Hippocampal formation (tissue), 2 donors: ENCODE data around the gene NOTCH1.

Experiments
- DNase-seq, 2 donors: peaks; one replicate each; lab custom pipeline; 2025; lab: John Stamatoyannopoulos, UW

NOTCH1 gene

DNA sequence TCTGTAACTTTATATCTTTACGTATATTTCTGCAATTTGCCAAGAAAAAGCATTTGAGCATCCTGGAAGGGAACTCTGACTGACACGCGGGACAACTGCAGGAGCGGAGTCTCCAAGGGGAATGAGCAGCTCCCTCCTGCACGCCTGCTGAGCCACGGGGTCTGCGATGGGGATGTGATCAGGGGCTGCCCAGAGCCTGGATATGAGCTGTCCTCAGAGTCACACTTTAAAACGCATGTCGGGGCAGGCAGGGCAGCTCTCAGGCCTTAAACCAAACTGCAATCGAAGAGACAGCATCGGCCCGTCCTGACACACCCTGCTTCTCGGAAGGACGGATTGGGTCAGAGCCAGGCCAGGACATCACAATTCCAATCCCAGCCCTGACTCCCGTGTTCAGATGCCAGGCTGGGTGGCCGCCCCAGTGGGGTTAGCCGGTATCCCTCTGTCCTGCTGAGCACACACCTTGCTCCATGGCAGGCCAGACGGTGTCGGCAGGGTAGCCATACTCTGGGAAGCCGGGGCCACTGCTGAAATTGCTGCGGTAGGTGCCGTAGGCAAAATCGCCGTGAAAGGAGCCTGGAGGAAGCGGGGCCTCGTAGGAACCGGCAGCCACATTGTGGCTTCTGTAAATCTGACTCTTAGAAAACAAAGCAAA is 80.2 kb downstream of the NOTCH1 start:
- no peak for DNase-seq

DNA sequence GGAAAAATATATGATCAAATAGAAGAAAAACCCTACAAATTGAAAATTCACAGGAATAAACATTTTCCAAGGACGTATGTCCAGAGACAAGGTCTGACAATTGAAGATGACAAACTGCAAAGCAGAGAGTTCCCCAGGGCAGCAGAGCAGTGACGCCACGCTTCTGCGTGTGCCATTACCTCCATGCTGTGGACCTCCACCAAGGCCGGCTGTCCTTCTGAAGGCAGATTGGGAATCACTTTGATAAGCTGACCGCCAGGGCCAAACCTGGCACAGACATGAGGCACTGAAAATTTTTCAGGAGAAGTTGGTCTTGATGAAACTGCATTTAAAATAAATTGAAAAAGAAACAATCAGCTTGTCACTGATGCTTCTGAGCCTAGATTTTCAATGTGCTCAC is 81.6 kb downstream of the NOTCH1 start:
- DNase-seq: no peak

DNA sequence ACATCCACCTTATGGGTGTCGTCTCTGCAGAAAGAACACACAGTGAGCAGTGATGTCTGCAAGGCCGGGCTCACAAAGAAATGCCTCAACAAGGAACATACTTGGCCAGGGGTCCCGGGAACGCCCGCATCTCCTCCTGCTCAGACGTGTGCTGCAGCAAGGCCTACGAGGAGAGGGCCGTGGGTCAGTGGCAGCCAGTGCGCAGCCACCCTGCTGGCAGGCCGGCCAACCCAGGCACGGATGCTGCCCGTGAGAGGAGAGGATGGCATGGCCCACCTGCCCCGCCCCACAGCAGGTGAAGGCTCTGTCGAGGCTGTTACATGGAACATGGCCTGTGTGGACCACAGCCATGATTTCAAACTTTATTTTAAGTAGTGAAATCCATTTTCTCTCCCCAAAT is 82.3 kb downstream of the NOTCH1 start:
- no peak for DNase-seq

DNA sequence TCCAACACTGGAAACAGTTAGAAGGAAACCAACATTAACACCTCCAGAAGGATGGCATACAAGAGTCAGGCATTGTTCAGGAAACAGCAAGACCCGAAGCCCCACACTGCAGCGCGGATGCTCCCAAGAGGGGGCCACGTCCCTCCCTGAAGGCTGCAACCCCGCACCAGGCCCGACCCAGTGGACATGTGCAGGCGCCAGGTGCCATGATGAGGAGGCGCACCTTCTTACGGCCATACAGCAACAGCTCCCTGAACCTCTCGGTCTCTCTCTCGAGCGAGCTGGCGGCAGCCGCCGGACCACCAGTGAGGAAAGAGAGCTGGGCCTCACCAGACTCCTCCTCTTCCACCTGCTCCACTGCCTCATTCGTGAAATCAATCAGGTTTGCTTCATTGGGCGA is 83.2 kb downstream of the NOTCH1 start:
- no peak for DNase-seq

DNA sequence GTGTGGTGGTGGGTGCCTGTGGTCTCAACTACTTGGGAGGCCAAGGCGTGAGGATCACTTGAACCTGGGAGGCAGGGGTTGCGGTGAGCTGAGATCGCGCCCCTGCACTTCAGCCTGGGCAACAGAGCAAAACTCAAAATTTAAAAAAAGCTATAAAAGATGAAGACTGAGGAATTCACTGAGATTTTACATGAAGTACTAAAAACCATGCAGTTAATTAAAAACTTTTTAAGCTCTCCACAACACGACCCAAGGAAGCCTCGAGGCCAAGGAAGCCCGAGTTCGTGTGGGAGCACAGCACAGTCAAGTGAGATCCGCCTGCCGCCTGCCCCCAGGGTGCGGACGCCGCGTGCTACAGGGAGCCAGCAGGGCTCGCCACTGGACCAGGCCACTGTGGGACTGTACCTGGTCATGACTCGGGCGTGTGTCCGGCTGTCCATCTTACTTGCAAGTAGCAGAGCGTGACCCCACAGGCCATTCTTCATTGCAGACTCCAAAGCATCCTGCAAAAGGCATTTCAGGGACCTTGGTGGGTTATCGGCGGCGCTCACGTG is 85.0 kb downstream of the NOTCH1 start:
- no peak for DNase-seq

DNA sequence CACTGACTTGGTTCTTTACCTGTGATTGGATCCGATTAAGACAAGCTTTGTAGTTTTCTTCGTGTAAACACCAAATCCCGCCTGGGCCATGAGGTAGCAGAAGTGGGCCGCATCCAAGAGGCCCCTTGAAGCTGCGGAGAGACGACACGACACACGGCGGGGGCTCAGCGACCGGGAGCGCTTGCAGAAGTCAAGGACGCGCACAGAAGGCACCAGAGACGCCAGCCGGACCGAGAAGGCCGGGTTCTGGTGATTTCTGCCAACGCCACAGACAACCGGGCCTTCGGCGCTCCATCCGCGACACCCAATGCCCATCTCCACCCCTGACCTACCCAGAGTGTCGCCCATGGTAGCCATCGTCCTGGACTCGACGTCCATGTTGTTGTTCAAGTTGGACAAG is 86.4 kb downstream of the NOTCH1 start:
- no peak for DNase-seq

DNA sequence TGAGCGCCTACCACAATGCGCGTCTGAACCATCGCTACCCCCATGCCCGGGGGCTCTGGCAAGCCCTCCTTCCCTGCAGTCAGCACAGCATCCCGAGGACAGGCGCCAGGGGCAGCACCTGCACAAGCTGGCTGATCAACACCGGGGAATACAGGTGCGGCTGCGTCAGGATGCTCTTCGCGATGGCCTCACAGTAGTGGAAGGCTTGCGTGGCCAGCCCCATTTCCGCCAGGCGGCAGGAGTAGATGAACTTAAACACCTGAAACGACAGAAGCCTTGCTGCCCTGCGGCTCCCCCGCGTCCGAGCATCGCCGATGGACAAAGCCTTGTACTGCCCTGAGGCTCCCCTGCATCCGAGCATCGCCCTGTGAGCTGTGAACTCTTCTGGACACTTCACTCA is 88.5 kb downstream of the NOTCH1 start:
- DNase-seq: no peak

DNA sequence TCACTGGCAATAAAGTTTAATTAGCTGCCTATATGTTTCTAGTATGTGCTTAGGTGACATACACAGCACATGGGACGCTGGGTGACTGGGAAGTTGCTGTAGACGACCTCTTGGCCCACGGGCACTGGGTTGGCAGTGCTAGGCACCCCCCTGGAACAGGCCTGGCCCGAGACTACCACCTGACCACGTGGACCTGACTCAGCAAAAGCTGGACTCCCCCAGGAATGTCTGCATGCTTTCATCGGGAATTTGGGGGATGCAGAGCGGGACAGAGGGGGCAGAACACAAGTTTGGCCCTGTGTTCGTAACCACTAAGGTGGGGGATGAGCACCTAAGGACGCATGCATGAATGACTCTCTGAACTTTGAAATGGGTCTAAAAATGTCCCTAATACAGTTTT is 89.6 kb downstream of the NOTCH1 start:
- no peak for DNase-seq

DNA sequence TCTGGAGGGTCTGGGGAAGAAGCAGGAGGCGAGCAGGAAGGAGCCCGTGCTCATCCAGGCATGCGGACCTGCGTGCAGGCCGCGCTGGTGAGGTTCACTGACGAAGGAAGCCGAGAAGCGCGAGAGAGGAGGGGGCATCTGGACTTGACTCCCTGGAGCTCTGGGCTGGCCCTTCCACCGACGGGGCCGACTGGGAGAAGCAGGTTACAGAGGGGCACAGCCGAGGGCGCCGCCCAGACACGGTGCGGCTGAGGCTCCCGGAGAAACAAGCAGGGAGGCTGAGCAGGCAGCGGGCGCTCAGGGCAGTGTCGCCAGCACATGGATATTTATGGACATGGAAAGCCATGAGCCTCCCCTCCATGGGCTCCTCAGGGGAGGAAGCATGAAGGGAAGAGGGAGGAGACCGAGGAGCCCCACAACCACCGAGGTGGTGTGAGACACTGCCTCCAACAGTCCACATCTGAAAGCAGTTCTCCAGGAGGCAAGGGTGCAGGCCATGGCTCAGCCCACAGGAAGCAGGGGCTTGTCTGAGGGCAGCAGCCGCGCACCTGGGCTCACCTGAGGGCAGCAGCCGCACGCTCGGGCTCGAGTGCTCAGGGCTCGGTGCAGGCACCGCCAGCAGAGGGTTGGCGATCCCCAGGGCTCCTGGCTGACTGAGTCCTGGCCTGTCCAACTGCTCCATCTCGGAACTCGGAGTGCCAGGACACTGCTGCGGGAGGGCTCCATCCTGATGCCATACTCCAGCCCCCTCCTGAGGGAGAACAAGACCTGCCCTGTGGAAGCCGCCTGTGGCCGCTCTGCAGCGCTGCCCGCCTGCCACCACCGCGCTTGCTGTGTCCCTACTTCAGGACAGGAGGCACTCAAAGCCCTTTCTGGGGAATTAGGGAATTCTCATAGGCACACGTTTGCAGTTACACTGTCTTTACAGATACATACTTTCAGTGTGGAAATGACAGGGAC is 90.5 kb downstream of the NOTCH1 start:
- DNase-seq: no peak

DNA sequence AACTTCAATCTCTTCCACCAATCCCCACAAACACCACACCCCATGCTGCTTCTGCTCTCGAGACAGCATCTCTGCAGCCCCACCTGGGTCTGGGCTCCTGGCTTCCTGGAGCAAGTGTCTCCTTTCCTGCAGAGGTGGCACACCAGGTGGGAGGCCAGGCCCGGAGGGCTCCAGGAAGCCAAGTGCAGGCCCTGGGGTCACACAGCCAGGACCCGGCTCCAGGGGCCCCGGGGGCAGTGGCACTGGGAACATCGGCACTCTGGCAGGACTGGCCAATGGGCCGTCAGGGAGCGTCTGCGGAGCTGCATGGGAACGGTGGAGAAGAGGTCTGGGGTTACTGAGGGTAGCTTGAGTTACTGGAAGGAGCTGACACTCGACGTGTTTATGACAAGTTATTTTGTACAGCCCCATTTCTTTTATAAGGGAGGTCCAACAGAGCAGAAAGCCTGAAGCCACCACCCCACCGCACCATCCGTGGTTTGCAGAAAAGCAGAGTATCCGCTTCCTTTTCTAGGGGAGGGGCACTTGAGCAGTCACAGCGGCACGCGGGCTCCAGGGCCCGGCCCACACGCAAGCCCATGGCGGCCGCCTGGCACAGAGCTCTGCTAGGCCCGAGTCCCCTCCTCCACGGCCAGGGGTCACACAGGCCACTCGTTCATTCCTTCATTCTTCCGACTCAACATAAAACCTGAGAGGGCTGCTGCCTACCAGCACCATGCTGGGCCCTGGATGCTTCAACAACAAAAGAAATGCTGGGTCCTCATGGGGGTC is 91.6 kb downstream of the NOTCH1 start:
- DNase-seq: no peak

DNA sequence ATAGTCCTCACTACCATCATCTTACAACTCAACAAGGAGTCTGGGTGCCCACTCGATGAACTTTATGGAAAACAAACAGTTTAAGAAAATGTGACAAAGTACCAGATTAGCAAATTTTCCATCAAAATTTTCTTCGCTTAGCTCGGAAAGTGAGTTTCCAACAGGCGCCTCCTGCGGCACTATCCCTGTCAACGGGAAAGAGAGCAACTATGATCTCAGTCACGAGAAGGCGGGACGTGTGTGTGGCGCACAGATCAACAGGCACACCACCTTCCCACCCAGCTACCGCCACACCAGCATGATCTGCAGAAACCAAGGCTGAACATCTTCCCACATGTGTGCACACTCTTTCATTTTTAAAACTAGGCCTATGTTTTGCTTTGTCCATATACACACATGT is 92.5 kb downstream of the NOTCH1 start:
- DNase-seq: no peak

DNA sequence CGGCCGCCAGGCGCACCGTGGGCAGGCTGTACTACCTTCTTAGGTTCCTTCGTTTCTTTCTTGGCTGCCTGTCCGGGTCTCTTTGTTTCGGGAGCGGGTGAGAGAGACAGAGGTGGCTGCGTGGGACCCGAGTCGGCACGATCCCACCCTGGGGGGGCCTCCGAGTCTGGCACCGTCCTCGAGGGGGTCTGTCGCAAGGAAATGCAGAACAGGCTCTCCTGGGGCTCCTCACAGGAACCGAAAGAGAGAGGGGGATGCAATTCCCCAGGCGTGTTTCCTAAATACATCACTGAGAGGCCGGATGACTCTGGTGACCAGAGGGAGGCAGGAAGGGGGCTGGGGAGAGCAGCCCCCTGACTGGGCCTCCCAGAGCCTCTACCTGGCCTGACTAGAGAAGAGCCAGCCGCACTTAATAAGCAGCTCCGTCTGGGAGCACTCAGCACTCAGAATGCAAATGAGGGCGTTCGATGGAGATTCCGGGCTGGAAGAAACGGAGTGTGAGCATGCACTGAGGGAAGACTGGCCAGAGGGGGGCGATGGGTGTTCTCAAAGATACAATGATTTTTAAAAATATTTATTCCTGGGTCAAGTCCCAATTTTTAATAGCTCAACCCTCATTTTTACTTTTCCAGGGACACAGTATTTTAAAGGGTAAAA is 94.5 kb downstream of the NOTCH1 start:
- DNase-seq: no peak

DNA sequence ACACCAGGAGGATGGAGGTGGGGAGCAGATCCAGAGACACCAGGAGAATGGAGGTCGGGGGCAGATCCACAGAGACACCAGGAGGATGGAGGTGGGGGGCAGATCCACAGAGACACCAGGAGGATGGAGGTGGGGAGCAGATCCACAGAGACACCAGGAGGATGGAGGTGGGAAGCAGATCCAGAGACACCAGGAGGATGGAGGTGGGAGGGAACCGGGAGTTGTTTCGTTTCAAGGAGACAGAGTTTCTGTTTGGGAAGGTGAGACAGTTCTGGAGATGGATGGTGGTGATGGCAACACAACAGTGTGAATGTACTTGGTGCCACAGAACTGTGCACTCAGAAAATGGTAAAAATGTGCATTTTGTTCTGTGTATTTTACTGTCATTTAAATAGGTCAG is 97.2 kb downstream of the NOTCH1 start:
- DNase-seq: no peak

DNA sequence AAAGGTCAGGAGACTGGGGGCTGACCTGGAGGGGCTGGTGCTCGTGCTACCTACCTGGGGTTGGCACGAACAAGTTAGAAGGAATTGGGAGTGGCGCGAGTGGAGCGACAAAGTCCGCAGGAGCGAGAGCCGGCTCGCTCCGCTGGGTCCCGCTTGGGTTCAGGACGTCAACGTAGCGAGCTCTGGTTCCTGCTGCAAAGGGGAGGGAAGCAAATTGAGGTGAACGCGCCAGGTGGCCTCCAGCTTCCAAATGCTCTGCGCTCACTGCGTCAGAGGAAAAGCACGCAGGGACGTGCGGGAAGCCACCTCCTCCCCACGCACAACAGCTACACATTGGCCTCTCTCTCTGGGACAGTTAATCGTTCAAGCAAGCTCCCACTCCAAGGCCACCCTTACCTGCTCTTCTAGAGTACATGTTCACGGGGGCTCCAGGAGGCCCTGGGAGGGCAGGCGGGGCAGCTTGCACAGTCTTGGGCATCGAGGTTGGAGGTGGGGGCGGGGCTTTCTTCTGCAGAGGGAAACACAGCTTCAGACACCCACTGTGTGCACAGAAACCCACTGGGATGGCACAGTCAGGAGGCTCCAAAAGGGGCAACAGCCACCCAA is 98.6 kb downstream of the NOTCH1 start:
- DNase-seq: no peak

DNA sequence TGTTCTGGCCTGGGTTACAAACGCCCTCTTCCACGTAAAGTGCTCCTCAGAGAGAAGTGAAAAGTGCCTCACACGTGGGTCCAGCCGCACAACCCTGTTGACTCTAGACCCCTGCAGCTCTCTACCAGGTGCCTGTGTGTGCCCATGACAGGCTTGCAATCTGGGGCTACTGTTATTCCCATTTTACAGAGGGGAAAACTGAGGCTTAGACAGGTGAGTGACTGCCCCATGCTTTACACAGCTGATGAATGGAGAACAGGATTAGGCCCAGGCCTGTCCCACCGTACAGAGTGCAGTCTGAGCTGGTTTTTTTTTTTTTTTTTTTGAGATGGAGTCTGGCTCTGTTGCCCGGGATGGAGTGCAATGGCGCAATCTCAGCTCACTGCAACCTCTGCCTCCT is 100.0 kb downstream of the NOTCH1 start:
- DNase-seq: no peak
